SK-N-MC (cell line): ENCODE results near the gene SPOPL.

ENCODE experiments used
- EZH2 ChIP-seq: fragments of 200-600 bp; sonication (generic); IDR thresholded peaks from one replicate; pipeline ENCODE4 v1.6.1; 2017; ENCODE audit warnings: antibody characterized with exemption
- FOXP2 ChIP-seq: optimal IDR thresholded peaks from 2 replicates; pipeline ENCODE3; 2011; ENCODE audit warnings: mild to moderate bottlenecking, moderate library complexity; ENCODE audit not compliant: insufficient read depth; ENCODE audit errors: extremely low read length, control extremely low read depth
- POLR2AphosphoS5 ChIP-seq: IDR thresholded peaks from 2 replicates; pipeline ENCODE4 v1.6.1; 2012; ENCODE audit warnings: mild to moderate bottlenecking, low read depth, low read length, borderline replicate concordance

DNA sequence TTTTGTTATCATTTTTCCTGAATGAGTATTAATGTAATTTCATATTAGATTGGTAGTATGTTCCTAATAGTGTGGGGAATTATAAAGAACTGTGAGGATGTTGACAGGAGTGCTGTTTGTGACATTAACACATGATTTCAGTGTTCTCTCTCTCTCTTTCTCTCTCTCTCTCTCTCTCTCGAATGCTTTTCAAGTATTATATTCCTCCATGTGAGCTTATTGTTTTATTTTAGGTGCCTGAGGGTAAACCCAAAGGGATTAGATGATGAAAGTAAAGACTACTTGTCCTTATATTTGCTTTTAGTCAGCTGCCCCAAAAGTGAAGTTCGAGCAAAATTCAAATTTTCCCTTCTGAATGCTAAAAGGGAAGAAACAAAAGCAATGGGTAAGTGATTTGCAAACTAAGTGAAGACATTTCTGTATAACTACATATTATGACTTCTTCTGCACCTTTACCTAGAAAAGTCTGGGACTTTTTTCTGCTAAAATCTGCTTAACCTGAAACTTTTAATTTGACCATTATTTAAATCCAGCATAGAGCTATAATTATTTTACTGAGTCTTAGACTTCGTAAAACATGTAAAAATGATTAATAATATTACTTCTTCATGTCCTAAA is 49.2 kb downstream of the SPOPL start:
- TF ChIP-seq EZH2, result no peak
- TF ChIP-seq POLR2AphosphoS5, result no peak
- TF ChIP-seq FOXP2, result no peak
